HepG2 (cell line): ENCODE measurements around the gene NPY. TPM values are rescaled to one million over a fixed set of nuclear protein-coding genes. Genes with fewer than 3 reads are reported as not detected.

Experiments used
- ATAC-seq: fragments of 200-7000 bp; cut with Tn5 transposase; 3 replicates; pipeline ENCODE4 v1.9.1; 2020; ENCODE audit warnings: mild to moderate bottlenecking, moderate library complexity
- BruUV-seq: library from RNA; stranded (reverse); fragments of 400-500 nt; replicated peaks from 2 replicates; lab custom pipeline; 2021; lab: Mats Ljungman, UMichigan
- CTCF ChIA-PET: fragments of 300-600 bp; formaldehyde crosslinking; extraction: SDS; loops from one replicate; lab custom pipeline; 2021; ENCODE audit warnings: low total read pairs, inconsistent platforms, low intra/inter-chr PET ratio; lab: Yijun Ruan, JAX
- POLR2A ChIA-PET: fragments of 350-600 bp; sonication (Branson Sonifier 250); formaldehyde crosslinking; loops from one replicate; lab custom pipeline; 2020; ENCODE audit warnings: antibody characterized with exemption, inconsistent platforms; lab: Yijun Ruan, JAX
- DNase-seq: peaks from one replicate; pipeline ENCODE4 v3.0.0-alpha.2; 2015; ENCODE audit warnings: low spot score
- FAIRE-seq: peaks from 3 replicates; lab custom pipeline; 2011; peaks lifted over from hg19 to GRCh38; lab: Jason Lieb, UNC
- H2AFZ ChIP-seq: one replicate; pipeline ENCODE4 v1.6.1; 2011; ENCODE audit warnings: low read length, inconsistent platforms
- H3K27ac ChIP-seq: fragments of 300-600 bp; 3 replicates; pipeline ENCODE4 v1.8.0; 2011; ENCODE audit warnings: mixed run types, mild to moderate bottlenecking, mixed read lengths, low read length, inconsistent platforms; ENCODE audit not compliant: insufficient read depth; ENCODE audit errors: extremely low read length
- H3K27me3 ChIP-seq, 2 experiments: fragments of 200-600 bp in 1 of 2; 2 replicates in 1 of 2; 3 replicates in 1 of 2; pipeline versions ENCODE4 v1.6.0 to v1.8.0; 2011; ENCODE audit warnings: low read length in 2 of 2, mild to moderate bottlenecking in 2 of 2, moderate library complexity in 2 of 2, inconsistent platforms in 1 of 2; ENCODE audit not compliant: insufficient read depth in 2 of 2, control insufficient read depth in 1 of 2
- H3K36me3 ChIP-seq, 2 experiments: fragments of 200-600 bp in 1 of 2; replicated peaks in 1 of 2; 2 replicates in 1 of 2; 3 replicates in 1 of 2; pipeline versions ENCODE4 v1.5.1 to v1.8.0; 2011; ENCODE audit warnings: low read length in 2 of 2, inconsistent platforms in 1 of 2; ENCODE audit not compliant: insufficient read depth in 2 of 2, control insufficient read depth in 1 of 2
- H3K4me1 ChIP-seq: 2 replicates; pipeline ENCODE4 v1.5.1; 2012; ENCODE audit warnings: low read length, inconsistent platforms; ENCODE audit not compliant: insufficient read depth
- H3K4me2 ChIP-seq: 2 replicates; pipeline ENCODE4 v1.6.0; 2011; ENCODE audit warnings: low read depth, low read length, inconsistent platforms
- H3K4me3 ChIP-seq, 3 experiments: fragments of 200-600 bp in 1 of 3; sonication (generic), shearing (Covaris generic) in 1 of 3; replicated peaks in 1 of 3; 2 replicates each; pipeline ENCODE4 v1.5.1; 2011 to 2016; ENCODE audit warnings: low read length in 3 of 3, inconsistent platforms in 2 of 3, low read depth in 2 of 3, mild to moderate bottlenecking in 2 of 3, control low read depth in 1 of 3, mixed read lengths in 1 of 3; ENCODE audit not compliant: insufficient read depth in 1 of 3
- H3K79me2 ChIP-seq: one replicate; pipeline ENCODE4 v1.6.1; 2011; ENCODE audit warnings: low read length, inconsistent platforms; ENCODE audit not compliant: insufficient read depth
- H3K9ac ChIP-seq: 2 replicates; pipeline ENCODE4 v1.6.0; 2011; ENCODE audit warnings: mild to moderate bottlenecking, low read depth, low read length, inconsistent platforms; ENCODE audit not compliant: insufficient read depth
- H3K9me3 ChIP-seq: 2 replicates; pipeline ENCODE4 v1.5.1; 2012; ENCODE audit warnings: mild to moderate bottlenecking, low read length
- H4K20me1 ChIP-seq: 2 replicates; pipeline ENCODE4 v1.6.0; 2011; ENCODE audit warnings: inconsistent platforms, mild to moderate bottlenecking, low read length, moderate library complexity; ENCODE audit not compliant: insufficient read depth
- FOXC1 ChIP-seq: sonication (generic); formaldehyde crosslinking; IDR thresholded peaks from 2 replicates; pipeline ENCODE4 v1.8.0; 2022; ENCODE audit warnings: mild to moderate bottlenecking, missing genetic modification reagents, borderline replicate concordance
- GABPB1 ChIP-seq: IDR thresholded peaks from 2 replicates; pipeline ENCODE4 v1.6.1; 2016; ENCODE audit warnings: mild to moderate bottlenecking, missing genetic modification reagents, moderate library complexity, missing compliant biosample characterization
- GTF3A ChIP-seq: sonication (generic); formaldehyde crosslinking; conservative IDR thresholded peaks from 2 replicates; pipeline ENCODE4 v1.4.0; 2020; ENCODE audit warnings: mild to moderate bottlenecking, missing genetic modification reagents
- HMGXB4 ChIP-seq, 2 experiments: sonication (generic) in 1 of 2; formaldehyde crosslinking in 1 of 2; IDR thresholded peaks; 2 replicates each; pipeline versions ENCODE4 v1.4.0 to v1.6.1; 2018 to 2020; ENCODE audit warnings: missing genetic modification reagents in 2 of 2, borderline replicate concordance in 1 of 2, low read depth in 1 of 2, mild to moderate bottlenecking in 1 of 2, missing biosample characterization in 1 of 2
- HOXA9 ChIP-seq: sonication (generic); formaldehyde crosslinking; IDR thresholded peaks from 2 replicates; pipeline ENCODE4 v1.8.1; 2022; ENCODE audit warnings: missing genetic modification reagents, mild to moderate bottlenecking, moderate library complexity, borderline replicate concordance
- NAIF1 ChIP-seq: sonication (generic); formaldehyde crosslinking; IDR thresholded peaks from 2 replicates; pipeline ENCODE4 v1.5.0; 2020; ENCODE audit warnings: mild to moderate bottlenecking, missing genetic modification reagents, borderline replicate concordance
- POLR2AphosphoS2 ChIP-seq: IDR thresholded peaks from 2 replicates; pipeline ENCODE4 v1.6.1; 2011; ENCODE audit warnings: low read depth, low read length, improper control_type of control experiment
- RARA ChIP-seq: IDR thresholded peaks from 2 replicates; pipeline ENCODE4 v1.6.1; 2016; ENCODE audit warnings: missing genetic modification reagents, missing compliant biosample characterization
- RBM22 ChIP-seq: fragments of 200-400 bp; formaldehyde crosslinking; optimal IDR thresholded peaks from 2 replicates; pipeline ENCODE3; 2017; ENCODE audit warnings: mild to moderate bottlenecking, low read length, moderate library complexity
- RXRB ChIP-seq: IDR thresholded peaks from 2 replicates; pipeline ENCODE4 v1.6.1; 2016; ENCODE audit warnings: borderline replicate concordance, missing genetic modification reagents, missing compliant biosample characterization
- SMAD1 ChIP-seq: sonication (generic); formaldehyde crosslinking; IDR thresholded peaks from 2 replicates; pipeline ENCODE4 v1.4.0; 2020; ENCODE audit warnings: missing genetic modification reagents, low read depth, mild to moderate bottlenecking, borderline replicate concordance
- SP140L ChIP-seq: sonication (generic); formaldehyde crosslinking; IDR thresholded peaks from 2 replicates; pipeline ENCODE4 v1.4.0; 2020; ENCODE audit warnings: missing genetic modification reagents, borderline replicate concordance
- SRSF1 ChIP-seq: fragments of 200-400 bp; formaldehyde crosslinking; optimal IDR thresholded peaks from 2 replicates; pipeline ENCODE3; 2017; ENCODE audit warnings: mild to moderate bottlenecking, low read depth, low read length, moderate library complexity
- U2AF2 ChIP-seq: fragments of 200-400 bp; formaldehyde crosslinking; IDR thresholded peaks from 2 replicates; pipeline ENCODE4 v1.6.1; 2017; ENCODE audit warnings: low read depth, mild to moderate bottlenecking, low read length
- ZNF33A ChIP-seq: sonication (generic); formaldehyde crosslinking; IDR thresholded peaks from 2 replicates; pipeline ENCODE4 v1.5.1; 2020; ENCODE audit warnings: missing genetic modification reagents, mild to moderate bottlenecking, moderate library complexity, borderline replicate concordance
- WGBS: methylation state at CpG from one replicate; pipeline ENCODE4 v1.1.6; 2017; ENCODE audit warnings: low lambda C conversion rate; 5-methylcytosine and 5-hydroxymethylcytosine counted together
- in situ Hi-C: cut with HindIII; loops from 2 replicates; pipeline ENCODE4 v1.10.0; 2017; ENCODE audit warnings: low pct_unique_long_range_greater_than_20kb; ENCODE audit not compliant: extremely low pct_ligation_motif_present
- intact Hi-C: fragments of 100-400 bp; cut with micrococcal nuclease; formaldehyde crosslinking; loops from one replicate; pipeline ENCODE4 v1.10.0; 2022; ENCODE audit not compliant: unreplicated experiment
- polyA plus RNA-seq, 8 experiments: library from polyadenylated mRNA; depleted of rRNA in 3 of 8; stranded (reverse) in 7 of 8; unstranded in 1 of 8; fragments of >200 nt; fragmentation: Illumina TruSeq in 4 of 8; extraction: Trizol in 4 of 8; gene quantifications; 2 replicates each; pipeline versions ENCODE4 v1.2.1 to v1.2.3, GENCODE V29; 2011 to 2016; ENCODE audit warnings: low read depth in 4 of 8, missing spikeins in 1 of 8, mixed read lengths in 1 of 8; ENCODE audit not compliant: insufficient read depth in 1 of 8
- total RNA-seq, 5 experiments: library from RNA; depleted of rRNA; stranded (reverse); fragments of >200 nt; fragmentation: Illumina TruSeq; extraction: Trizol; gene quantifications; 2 replicates each; pipeline ENCODE4 v1.2.3, GENCODE V29; 2016; ENCODE audit warnings: low read depth in 1 of 5
- TF ChIP-seq, protein P1 (sequence below), 2 experiments: sonication (generic) in 1 of 2; formaldehyde crosslinking in 1 of 2; IDR thresholded peaks; 2 replicates each; pipeline versions ENCODE4 v1.6.1 to v1.9.0; 2014 to 2022; ENCODE audit warnings: antibody characterized with exemption in 1 of 2, borderline replicate concordance in 1 of 2, inconsistent platforms in 1 of 2, low read depth in 1 of 2, missing genetic modification reagents in 1 of 2

The NPY gene
- total and polyA plus RNA-seq, 2 of the 13 experiments (the other 11 are each of a cell fraction or from before 2014, with no cell fraction given) = not detected

DNA sequence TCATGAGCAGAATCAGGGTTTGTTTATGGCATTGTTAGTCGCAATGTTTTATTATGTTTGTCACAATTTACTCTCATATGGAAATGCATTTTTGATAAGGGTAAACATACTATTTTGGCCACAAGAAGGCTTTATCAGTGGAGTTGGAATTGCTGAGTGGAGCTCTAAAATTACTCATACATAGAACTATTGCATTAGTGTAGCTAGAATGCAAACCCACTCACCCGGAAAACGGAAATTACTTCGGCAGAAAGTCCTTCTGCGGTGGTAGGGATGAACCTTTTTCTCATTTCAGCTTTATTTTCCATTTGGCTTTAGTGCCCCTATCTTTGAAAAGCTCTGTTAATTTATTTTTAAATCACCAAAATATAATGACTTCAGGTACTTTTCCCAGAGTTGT, 42.8 kb upstream of the NPY start (continued):
- TF ChIP-seq RARA (CRISPR knock-in tag) (no peak), ZNF33A (CRISPR knock-in tag) (no peak)
- TF ChIP-seq, all 625 proteins: peak for 0

DNA sequence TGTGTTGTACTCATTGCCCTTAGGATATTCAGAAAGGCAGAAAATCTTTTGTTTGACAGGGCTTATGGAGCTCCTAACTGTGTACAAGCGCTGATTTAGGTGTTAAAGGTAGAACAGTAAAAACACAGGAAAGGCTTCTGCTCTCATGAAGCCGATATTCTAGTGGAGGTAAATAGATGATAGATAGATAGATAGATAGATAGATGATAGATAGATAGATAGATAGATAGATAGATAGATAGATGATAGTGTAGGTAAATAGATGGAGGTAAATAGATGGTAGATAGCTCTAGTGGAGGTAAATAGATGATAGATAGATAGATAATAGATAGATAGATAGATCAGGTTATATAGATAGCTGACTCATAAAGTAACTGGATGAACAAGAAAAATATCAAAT, 39.4 kb upstream of the NPY start:
- Histone ChIP-seq H3K4me2 (no peak overlapping the region), H3K4me3 (no peak overlapping the region), H3K9me3 (no peaks in the 10 kb centered on the region), H3K4me1 (no peaks in the 10 kb centered on the region), H3K27me3 (no peaks in the 10 kb centered on the region), H4K20me1 (no peaks in the 10 kb centered on the region), H3K27ac (no peak overlapping the region), H2AFZ (no peak overlapping the region), H3K36me3 (no peaks in the 10 kb centered on the region), H3K9ac (no peak overlapping the region), H3K79me2 (no peaks in the 10 kb centered on the region)
- intact Hi-C loops = no loop called here
- CTCF ChIA-PET = no interaction called here
- FAIRE-seq (no peak), DNase-seq (no peak), ATAC-seq (no peak)
- 1% methylated on average over 2 of the region's 2 CpGs for WGBS
- POLR2A ChIA-PET = no interaction called here
- in situ Hi-C loops = no loop called here
- no TSS peak for BruUV-seq
- TF ChIP-seq NAIF1 (CRISPR knock-in tag) (no peak), SP140L (CRISPR knock-in tag) (no peak), SMAD1 (CRISPR knock-in tag) (no peak), RXRB (CRISPR knock-in tag) (no peak), SRSF1 (no peak), HMGXB4 (CRISPR knock-in tag; IDR thresholded peaks at IDR 0.05; ENCODE audit: borderline replicate concordance in 1 of 2, low read depth in 1 of 2) (no peak), HOXA9 (CRISPR knock-in tag) (no peak), GTF3A (CRISPR knock-in tag) (no peak), GABPB1 (CRISPR knock-in tag) (no peak), U2AF2 (no peak), POLR2AphosphoS2 (no peak), FOXC1 (CRISPR knock-in tag) (no peak), RBM22 (no peak)
- TF ChIP-seq, protein P1, sequence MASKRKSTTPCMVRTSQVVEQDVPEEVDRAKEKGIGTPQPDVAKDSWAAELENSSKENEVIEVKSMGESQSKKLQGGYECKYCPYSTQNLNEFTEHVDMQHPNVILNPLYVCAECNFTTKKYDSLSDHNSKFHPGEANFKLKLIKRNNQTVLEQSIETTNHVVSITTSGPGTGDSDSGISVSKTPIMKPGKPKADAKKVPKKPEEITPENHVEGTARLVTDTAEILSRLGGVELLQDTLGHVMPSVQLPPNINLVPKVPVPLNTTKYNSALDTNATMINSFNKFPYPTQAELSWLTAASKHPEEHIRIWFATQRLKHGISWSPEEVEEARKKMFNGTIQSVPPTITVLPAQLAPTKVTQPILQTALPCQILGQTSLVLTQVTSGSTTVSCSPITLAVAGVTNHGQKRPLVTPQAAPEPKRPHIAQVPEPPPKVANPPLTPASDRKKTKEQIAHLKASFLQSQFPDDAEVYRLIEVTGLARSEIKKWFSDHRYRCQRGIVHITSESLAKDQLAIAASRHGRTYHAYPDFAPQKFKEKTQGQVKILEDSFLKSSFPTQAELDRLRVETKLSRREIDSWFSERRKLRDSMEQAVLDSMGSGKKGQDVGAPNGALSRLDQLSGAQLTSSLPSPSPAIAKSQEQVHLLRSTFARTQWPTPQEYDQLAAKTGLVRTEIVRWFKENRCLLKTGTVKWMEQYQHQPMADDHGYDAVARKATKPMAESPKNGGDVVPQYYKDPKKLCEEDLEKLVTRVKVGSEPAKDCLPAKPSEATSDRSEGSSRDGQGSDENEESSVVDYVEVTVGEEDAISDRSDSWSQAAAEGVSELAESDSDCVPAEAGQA (IDR thresholded peaks at IDR 0.05; ENCODE audit: low read depth) = no peak
- TF ChIP-seq, protein P1 (CRISPR knock-in tag; IDR thresholded peaks at IDR 0.05; ENCODE audit: borderline replicate concordance) = no peak
